GM18870 (cell line): ENCODE results near the gene SF3B2.
"Not testable (repeated sequence)": the region's sequence is repeated elsewhere in the genome, so short reads cannot be mapped to it uniquely, and the experiment has no call there.

Experiments used
- ATAC-seq: cut with Tn5 transposase; IDR thresholded peaks from one replicate; pipeline ENCODE4 v1.9.1; 2021; ENCODE audit warnings: moderate library complexity; ENCODE audit not compliant: unreplicated experiment

Gene SF3B2

GRCh38 chr11:66015936-66016792 is 36.0 kb upstream of the SF3B2 start:
- ATAC-seq = no peak

GRCh38 chr11:66016793-66017177 is 35.4 kb upstream of the SF3B2 start:
- no peak for ATAC-seq

- ATAC-seq = no peak
Observed at GRCh38 chr11:66017321-66017720, 34.8 kb upstream of the SF3B2 start.

GRCh38 chr11:66020212-66020611 is 32.0 kb upstream of the SF3B2 start:
- ATAC-seq = no peak

GRCh38 chr11:66020618-66021357 is 31.4 kb upstream of the SF3B2 start:
- ATAC-seq = no peak

GRCh38 chr11:66022401-66023185 is 29.6 kb upstream of the SF3B2 start:
- ATAC-seq = no peak

- not testable (repeated sequence) for ATAC-seq
Observed at GRCh38 chr11:66023186-66023440, 29.1 kb upstream of the SF3B2 start.

GRCh38 chr11:66026017-66026529 is 26.1 kb upstream of the SF3B2 start, which contains the start of gene CATSPER1:
Gene CATSPER1 (minus strand): TSS chr11:66026479. CDS start chr11:66026379, 100 bp downstream.
- no peak for ATAC-seq

GRCh38 chr11:66032957-66033735 is 19.0 kb upstream of the SF3B2 start:
- ATAC-seq = no peak

- no peak for ATAC-seq
Observed at GRCh38 chr11:66035653-66036333, 16.4 kb upstream of the SF3B2 start.

- no peak for ATAC-seq
Observed at GRCh38 chr11:66036334-66036710, 15.8 kb upstream of the SF3B2 start.

GRCh38 chr11:66037327-66037726 is 14.8 kb upstream of the SF3B2 start:
- ATAC-seq = no peak

- no peak for ATAC-seq
Observed at GRCh38 chr11:66039765-66040164, 12.4 kb upstream of the SF3B2 start.

- no peak for ATAC-seq
Observed at GRCh38 chr11:66042227-66042995, 9.8 kb upstream of the SF3B2 start.

- ATAC-seq = no peak
Observed at GRCh38 chr11:66042996-66043906, 8.9 kb upstream of the SF3B2 start.

GRCh38 chr11:66044757-66045156 is 7.4 kb upstream of the SF3B2 start:
- ATAC-seq = no peak

GRCh38 chr11:66045177-66045639 is 7.0 kb upstream of the SF3B2 start:
- ATAC-seq = no peak

GRCh38 chr11:66046901-66047300 is 5.3 kb upstream of the SF3B2 start:
- no peak for ATAC-seq
